LNCAP (cell line): ENCODE data around the gene MARCHF11.

Source experiments
- TF ChIP-seq, protein P1 (sequence below): fragments of 450-650 bp; IDR thresholded peaks from 2 replicates; pipeline ENCODE4 v1.5.1; 2017; ENCODE audit warnings: mild to moderate bottlenecking

The MARCHF11 gene

DNA sequence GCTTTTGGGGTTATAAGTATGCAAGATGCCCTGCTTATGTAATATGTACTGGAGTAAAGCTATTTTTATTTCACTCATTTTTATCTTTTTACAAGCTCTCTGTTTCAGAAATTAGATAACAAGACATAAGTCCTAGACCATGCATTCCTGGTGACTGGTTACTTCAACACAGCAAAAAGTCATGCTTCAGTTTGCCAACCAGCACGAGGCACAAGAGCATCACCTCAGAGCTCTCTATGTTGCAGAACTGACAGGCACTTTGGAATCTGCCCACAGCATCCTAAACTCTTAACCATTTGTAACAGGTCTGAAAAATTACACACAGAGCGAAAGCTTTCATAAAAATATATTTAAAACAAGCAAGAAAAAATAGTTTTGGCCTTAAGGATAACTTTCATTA is 112.8 kb downstream of the MARCHF11 start:
- TF ChIP-seq, protein P1, sequence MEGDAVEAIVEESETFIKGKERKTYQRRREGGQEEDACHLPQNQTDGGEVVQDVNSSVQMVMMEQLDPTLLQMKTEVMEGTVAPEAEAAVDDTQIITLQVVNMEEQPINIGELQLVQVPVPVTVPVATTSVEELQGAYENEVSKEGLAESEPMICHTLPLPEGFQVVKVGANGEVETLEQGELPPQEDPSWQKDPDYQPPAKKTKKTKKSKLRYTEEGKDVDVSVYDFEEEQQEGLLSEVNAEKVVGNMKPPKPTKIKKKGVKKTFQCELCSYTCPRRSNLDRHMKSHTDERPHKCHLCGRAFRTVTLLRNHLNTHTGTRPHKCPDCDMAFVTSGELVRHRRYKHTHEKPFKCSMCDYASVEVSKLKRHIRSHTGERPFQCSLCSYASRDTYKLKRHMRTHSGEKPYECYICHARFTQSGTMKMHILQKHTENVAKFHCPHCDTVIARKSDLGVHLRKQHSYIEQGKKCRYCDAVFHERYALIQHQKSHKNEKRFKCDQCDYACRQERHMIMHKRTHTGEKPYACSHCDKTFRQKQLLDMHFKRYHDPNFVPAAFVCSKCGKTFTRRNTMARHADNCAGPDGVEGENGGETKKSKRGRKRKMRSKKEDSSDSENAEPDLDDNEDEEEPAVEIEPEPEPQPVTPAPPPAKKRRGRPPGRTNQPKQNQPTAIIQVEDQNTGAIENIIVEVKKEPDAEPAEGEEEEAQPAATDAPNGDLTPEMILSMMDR: no peak

DNA sequence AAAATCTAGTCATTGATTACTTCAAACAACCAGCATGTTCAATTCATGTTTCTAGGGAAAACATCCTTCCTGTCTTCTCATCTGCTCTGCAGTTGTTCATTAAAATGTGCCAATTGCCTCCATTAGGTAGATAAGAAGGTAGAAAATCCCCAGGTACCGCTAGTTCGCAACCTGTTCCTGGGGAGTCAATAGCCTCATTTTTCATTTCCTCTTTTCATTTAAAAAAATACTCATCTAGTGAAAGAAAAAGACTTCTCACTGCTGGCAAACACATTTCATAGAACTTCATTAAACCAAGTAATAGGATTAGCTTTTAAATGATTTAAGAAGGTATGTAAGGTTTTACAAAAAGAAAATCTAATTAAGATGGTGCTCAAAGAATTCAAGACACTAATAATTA is 113.3 kb downstream of the MARCHF11 start:
- TF ChIP-seq, protein P1: no peak

DNA sequence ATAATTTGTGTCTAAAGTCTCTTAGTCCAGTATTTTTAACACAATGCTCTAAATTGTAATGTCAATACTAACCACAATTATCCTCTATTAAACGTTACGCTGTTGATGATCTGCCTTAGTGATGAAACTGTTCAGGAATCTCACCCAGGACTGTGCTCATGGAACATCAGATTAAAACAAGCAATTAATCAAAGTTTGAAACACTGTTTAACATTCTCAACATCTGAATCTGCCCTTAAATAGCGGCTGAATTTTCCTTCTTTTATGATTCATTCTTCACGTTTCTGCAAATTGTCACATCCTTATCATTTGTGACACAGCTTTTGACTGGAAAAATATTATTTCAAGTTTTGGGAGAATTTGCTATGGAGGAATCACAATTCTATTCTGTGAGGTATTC is 113.8 kb downstream of the MARCHF11 start:
- TF ChIP-seq, protein P1: no peak

DNA sequence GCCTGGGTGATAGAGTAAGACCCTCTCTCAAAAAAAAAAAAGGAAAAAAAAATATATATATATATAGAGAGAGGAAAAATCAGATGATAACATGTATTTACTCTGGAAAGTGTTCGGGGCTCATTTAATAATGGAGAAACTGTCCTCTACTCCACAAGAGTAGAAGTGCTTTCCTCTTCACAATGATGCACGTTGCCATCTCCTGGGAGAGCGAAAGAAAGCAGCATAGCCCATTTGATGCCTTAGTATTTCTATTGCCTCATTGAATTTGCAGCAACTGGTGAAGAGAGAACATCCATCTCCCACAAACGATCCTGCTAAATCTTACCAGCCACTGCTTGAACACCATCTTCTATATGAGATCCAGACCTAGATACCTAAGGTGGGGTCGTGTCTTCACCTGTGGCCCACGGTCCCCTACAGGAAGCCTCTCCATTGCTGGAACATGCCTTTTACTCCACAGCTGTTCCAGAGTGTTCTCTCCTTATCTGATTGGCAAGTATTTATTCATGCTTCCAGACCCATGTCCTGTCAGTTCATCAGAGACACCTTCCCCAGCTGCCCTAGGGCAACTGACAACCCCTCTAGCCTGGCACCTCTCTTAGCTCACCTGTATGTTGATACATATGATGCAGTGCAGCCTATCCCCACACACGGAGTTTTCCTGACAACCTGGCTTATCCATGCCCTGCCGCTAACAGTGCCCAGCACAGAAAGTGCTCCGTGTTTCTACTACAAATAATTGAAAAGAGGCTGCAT is 115.3 kb downstream of the MARCHF11 start:
- TF ChIP-seq, protein P1: no peak

DNA sequence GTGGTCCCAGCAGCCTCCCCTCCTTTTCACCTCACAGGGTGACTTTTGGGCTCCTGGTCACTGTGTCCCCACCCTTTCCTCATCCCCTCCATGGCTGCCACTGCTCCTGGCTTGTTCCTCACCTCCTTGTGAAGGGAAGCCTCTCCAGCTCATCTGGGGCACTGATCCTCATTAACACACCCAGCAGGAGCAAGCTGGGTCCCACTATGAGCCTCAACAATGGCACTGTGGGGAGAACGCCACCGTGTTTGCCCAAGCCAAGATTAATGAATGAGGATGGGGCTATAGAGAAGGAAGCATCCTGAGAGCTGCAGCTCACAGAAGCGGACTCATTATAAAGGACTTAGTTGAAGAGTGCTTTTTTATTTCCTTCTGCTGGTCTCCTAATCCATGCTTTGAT is 118.4 kb downstream of the MARCHF11 start:
- TF ChIP-seq, protein P1: no peak

DNA sequence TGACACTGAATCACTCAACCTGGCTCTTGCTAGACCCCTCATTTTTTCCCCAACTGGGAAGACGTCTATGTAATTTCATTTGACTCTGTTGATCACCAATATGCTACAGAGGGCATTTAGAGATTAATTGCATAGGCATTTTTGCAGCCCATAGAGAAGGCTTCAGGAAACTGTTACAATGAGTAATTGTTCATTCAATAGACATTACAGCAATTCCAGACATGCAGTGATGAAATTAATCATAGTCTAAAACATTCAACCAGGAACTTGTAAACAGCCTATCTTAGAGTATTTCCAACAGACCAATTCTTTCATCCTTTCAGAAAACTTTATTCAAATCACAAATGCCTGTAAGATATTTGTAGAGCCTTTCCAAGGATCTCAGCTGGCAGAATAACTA is 122.3 kb downstream of the MARCHF11 start:
- TF ChIP-seq, protein P1: no peak

DNA sequence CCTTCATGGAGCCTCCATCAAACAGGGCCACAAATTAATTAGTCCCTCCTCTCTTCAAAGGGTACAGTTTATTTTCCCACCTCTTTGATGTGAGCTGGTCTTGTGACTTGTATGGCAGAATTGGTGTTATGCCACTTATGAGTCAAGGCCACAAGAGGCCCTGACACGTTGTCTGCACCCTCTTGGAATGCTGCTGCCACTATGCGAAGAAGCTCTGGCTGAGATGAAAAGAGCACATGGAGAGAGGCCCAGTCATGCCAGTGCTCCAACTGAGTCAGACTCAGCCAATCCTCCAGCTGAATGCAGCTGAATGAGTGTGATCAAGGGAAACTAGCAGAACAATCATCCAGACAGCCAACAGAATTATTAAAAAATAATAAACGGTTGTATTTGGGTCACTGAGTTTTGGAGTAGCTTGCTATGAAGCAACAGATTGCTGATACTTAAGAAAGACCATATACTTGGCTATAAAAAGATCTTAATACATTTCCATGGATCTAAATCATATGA is 128.3 kb downstream of the MARCHF11 start:
- TF ChIP-seq, protein P1: no peak
